GM19351 (cell line): ENCODE measurements around the gene SLAMF6.
"Not testable (repeated sequence)": the region's sequence is repeated elsewhere in the genome, so short reads cannot be mapped to it uniquely, and the experiment has no call there.

Source experiments
- ATAC-seq: cut with Tn5 transposase; IDR thresholded peaks from one replicate; pipeline ENCODE4 v1.9.1; 2021; ENCODE audit warnings: mild to moderate bottlenecking, moderate library complexity; ENCODE audit not compliant: unreplicated experiment

Gene SLAMF6

GRCh38 chr1:160522622-160523345, at the start of gene SLAMF6:
SLAMF6 (minus strand) TSS chr1:160523255; CDS start chr1:160523192, 63 bp downstream.
- ATAC-seq = peak; percentile 64

DNA sequence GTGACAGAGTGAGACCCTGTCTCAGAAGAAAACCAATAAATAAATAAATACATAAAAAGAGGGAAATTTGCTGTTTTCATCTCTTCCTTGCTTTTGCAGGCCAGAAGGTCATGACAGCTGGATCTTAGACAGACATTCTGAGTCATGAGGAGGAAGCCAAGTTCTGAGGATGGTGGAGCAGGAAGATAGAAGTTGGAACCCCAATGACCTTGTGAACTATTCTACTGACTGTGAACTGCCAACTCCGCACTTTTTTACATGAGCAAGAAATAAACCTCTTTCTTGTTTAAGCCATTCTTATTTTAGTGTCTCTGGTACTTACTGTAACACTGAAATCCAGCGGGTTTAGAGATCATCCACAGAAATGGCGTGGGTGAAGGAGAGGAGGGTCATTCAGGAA, 47.8 kb upstream of the SLAMF6 start:
- no peak for ATAC-seq

DNA sequence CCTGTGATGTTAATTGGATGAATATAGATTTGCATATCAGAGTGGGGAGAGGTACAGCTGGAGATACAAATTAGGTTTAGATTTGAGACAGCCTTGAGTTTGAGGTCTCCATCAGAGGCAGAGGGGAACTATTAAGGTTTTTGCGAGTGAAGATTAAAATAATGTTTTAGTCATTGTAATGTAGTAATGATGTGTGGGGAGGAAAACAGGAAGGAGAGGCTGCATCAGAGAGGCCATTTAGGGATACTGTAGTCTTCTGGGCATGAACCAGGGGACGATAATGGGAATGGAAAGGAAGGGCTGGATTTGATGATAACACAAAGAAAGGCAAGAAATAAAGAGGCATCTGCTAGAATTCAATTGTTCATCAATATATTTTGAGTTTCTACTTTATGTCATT, 46.8 kb upstream of the SLAMF6 start:
- no peak for ATAC-seq

DNA sequence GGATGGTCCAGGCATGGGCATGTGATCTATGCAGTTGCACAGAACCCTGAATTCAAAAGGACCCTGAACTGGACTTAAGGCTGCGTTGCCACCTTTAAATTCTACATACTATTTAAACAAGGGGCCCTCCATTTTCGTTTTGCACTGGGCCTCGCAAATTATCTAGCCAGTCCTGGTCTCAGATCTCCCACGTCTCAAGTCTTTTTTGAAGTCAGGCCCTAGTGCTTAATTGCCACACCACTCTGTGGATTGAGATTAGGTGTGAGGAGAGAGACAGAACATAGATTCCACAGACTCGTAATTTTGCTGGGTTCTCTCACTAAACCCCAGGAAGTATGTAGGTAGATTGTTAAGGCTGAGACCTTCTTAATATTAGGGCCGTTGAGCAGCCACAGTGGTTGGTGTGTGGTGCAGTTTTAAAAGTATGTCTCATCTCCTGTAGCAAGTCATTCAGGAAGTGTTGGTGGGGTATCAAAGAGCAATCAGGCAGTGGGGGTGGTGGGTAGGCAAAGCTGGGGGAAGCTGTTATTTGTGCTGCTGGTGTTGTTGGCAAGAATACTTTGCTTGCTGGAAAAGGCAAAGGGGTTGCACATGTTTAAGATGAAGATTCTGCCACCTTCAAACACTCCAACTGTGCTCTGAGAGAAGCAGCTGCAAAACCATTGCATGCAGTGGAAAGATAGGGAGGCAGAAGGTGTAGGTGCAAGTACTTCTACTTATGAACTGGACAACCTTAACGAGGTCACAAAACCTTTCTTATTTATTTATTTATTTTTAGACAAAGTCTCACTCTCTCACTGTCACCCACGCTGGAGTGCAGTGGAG, 45.0 kb upstream of the SLAMF6 start:
- peak; percentile 57 for ATAC-seq

DNA sequence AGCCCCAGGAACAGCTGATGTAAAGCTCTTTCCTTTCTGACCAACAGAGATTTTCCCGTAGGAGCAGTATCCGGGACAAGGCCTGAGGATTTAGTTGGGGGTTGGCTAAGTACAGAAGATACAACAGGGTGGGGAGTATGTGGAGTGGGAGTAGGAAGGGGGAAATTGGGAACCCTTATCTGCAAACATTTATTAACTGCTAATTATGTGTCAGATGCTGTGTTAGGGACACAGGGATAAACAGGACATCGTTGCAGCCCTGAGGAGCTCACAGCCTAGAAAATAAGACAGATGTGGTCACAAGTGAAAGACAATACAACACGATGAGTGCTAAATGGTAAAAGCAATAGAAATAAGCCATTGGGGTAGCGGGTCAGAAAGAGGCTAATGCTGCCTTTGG, 44.3 kb upstream of the SLAMF6 start:
- no peak for ATAC-seq

GRCh38 chr1:160565564-160565963, 42.5 kb upstream of the SLAMF6 start:
- no peak for ATAC-seq

DNA sequence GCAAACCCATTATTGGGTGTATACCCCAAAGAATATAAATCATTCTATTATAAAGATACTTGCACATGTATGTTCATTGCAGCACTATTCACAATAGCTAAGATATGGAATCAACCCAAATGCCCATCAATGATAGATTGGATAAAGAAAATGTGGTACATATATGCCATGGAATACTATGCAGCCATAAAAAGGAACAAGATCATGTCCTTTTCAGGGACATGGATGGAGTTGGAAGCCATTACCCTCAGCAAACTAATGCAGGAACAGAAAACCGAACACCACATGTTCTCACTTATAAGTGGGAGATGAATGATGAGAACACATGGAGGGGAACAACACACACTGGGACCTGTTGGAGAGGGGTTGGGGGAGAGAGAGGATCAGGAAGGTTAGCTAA, 40.2 kb upstream of the SLAMF6 start:
- not testable (repeated sequence) for ATAC-seq

DNA sequence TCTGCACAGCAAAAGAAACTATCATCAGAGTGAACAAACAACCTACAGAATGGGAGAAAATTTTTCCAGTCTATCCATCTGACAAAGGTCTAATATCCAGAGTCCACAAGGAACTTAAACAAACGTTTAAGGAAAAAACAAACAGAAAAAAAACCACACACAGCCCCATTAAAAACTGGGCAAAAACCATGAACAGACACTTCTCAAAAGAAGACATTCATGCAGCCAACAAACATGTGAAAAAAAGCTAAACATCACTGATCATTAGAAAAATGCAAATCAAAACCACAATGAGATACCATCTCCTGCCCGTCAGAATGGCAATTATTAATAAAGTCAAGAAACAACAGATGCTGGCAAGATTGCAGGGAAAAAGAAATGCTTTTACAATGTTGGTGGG, 39.7 kb upstream of the SLAMF6 start:
- not testable (repeated sequence) for ATAC-seq

DNA sequence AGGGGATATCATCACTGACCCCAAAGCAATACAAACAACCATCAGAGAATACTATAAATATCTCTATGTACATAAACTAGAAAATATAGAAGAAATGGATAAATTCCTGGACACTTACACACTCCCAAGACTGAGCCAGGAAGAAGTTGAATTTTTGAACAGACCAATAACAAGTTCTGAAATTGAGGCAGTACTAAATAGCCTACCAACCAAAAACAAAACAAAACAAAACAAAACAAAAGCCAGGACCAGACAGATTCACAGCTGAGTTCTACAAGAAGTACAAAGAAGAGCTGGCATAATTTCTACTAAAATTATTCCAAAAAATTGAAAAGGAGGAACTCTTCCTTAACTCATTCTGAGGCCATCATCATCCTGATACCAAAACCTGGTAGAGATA, 37.8 kb upstream of the SLAMF6 start:
- ATAC-seq = no peak

DNA sequence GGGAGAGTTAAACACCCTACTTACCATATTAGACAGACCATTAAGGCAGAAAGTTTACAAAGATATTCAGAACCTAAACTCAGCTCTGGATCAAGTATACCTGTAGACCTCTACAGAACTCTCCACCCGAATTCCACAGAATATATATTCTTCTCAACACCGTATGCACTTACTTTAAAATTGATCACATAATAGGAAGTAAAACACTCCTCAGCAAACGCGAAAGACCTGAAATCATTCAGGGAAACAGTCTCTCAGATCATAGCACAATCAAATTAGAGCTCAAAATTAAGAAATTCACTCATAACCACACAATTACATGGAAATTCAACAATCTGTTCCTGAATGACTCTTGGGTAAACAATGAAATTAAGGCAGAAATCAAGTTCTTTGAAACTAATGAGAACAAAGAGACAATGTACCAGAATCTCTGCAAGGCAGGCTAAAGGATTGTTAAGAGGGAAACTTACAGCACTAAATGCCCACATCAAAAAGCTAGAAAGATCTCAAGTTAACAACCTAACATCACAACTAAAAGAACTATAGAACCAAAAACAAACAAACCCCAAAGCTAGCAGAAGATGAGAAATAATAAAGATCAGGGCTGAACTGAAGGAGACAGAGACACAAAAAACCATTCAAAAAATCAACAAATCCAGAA, 37.1 kb upstream of the SLAMF6 start:
- ATAC-seq = no peak

- not testable (repeated sequence) for ATAC-seq
Observed at GRCh38 chr1:160559437-160559836, 36.4 kb upstream of the SLAMF6 start.

- no peak for ATAC-seq
Observed at GRCh38 chr1:160558660-160559380, 35.8 kb upstream of the SLAMF6 start.

DNA sequence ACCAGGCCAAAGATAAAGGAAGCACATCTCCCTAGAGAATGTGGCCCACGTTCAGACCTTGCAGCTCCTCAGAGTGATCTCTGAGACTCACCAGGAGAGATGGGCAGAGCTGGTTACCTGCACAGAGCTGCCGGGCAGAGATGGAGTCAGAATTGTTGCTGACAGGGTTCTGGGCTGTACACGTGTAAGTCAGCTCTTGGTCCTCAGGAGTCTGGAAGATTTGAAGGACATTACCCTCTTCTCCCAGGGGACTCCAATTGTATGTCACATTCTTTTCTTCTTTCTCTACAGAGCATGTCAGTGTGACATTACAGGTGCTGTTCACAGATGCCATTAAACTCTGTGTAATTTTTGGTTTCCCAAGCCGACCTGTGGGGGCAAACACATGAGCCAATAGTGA, 30.7 kb upstream of the SLAMF6 start:
- ATAC-seq = no peak

DNA sequence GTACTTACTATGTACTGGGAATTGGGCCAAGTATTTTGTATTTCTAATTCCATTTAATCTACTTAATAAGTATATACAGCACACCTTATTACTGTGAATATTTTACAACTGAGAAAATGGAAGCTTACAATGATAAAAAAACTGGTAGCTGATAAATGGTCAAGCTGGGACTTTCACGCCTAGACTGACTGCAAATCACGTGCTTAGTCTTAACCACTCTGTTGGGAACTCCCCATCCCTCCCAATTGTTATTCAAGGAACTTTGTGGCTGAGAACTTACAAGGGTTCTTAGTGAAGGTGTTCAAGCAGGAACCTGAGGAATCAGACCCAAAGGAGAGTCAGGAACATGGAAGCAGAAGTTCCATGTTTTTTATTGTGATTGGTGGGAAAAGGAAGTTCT, 29.4 kb upstream of the SLAMF6 start:
- no peak for ATAC-seq

DNA sequence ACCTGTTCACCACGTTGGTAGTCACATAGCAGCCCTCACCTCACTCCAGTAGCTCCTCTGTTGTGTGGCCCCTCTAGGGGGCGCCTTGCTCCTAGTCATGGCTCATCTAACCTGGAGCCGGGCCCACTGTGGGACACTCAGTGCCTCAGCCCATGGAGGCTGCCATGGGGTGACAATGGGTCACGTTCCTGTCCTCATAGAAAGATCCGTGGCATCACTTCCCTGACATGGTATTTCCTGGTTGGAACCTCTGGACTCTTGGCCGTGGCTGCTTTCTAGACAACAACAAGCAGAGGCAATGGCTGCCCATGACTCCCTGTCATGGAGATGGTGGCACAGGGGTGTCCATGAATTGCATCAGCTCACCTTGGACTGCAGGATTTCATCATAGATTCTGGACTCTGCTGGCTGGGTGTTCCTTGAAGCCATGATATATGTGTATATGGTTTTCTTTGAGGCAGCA, 27.5 kb upstream of the SLAMF6 start:
- no peak for ATAC-seq

GRCh38 chr1:160549665-160550006, 26.6 kb upstream of the SLAMF6 start:
- no peak for ATAC-seq

- ATAC-seq = peak; percentile 63
Observed at GRCh38 chr1:160548960-160549664, 26.1 kb upstream of the SLAMF6 start.

GRCh38 chr1:160548183-160548582, 25.1 kb upstream of the SLAMF6 start:
- ATAC-seq = peak; percentile 48

GRCh38 chr1:160547422-160547821, 24.4 kb upstream of the SLAMF6 start:
- ATAC-seq = no peak

- no peak for ATAC-seq
Observed at GRCh38 chr1:160546942-160547341, 23.9 kb upstream of the SLAMF6 start.
